Stimulated activated naive CD8-positive, alpha-beta T cell treated with anti-CD3 and anti-CD28 coated beads, Interleukin-15, Interleukin-2, amounts not matched to agents 100 ng/mL and 50 ng/mL, for 24 hours (primary cell): ENCODE measurements around the gene PNPLA4.

ENCODE experiments used
- H3K27ac Mint-ChIP-seq: one replicate; pipeline ENCODE4 v1.8.0; 2021; ENCODE audit warnings: mild to moderate bottlenecking, mixed read lengths
- H3K27me3 Mint-ChIP-seq: one replicate; pipeline ENCODE4 v1.8.0; 2021; ENCODE audit warnings: mixed read lengths
- H3K36me3 Mint-ChIP-seq: one replicate; pipeline ENCODE4 v1.8.0; 2021; ENCODE audit warnings: low read depth, mixed read lengths
- H3K4me1 Mint-ChIP-seq: one replicate; pipeline ENCODE4 v1.8.0; 2021; ENCODE audit warnings: low read depth, mixed read lengths
- H3K4me3 Mint-ChIP-seq: one replicate; pipeline ENCODE4 v1.8.0; 2021; ENCODE audit warnings: mild to moderate bottlenecking, mixed read lengths
- H3K9me3 Mint-ChIP-seq: one replicate; pipeline ENCODE4 v1.8.0; 2021; ENCODE audit warnings: mixed read lengths

The PNPLA4 gene

GRCh38 chrX:7921750-7922149, 5.5 kb downstream of the PNPLA4 start:
- no peak overlapping the region for H3K27ac Mint-ChIP-seq
- no peaks in the 10 kb centered on the region for H3K9me3 Mint-ChIP-seq
- H3K4me1 Mint-ChIP-seq, result peaks cover 8% of the 10 kb centered on the region
- no peak overlapping the region for H3K4me3 Mint-ChIP-seq
- H3K36me3 Mint-ChIP-seq, result peaks cover 6% of the 10 kb centered on the region
- H3K27me3 Mint-ChIP-seq, result no peaks in the 10 kb centered on the region

- Mint-ChIP-seq H3K36me3 (peaks cover 17% of the 10 kb centered on the region), H3K27ac (no peak overlapping the region)
Measured at GRCh38 chrX:7908821-7909220, 18.4 kb downstream of the PNPLA4 start.

GRCh38 chrX:7904562-7904961, 22.7 kb downstream of the PNPLA4 start:
- no peak overlapping the region for H3K27ac Mint-ChIP-seq
- H3K4me1 Mint-ChIP-seq, result no peaks in the 10 kb centered on the region
- no peaks in the 10 kb centered on the region for H3K9me3 Mint-ChIP-seq
- peaks cover 22% of the 10 kb centered on the region for H3K36me3 Mint-ChIP-seq
- no peaks in the 10 kb centered on the region for H3K27me3 Mint-ChIP-seq
- no peak overlapping the region for H3K4me3 Mint-ChIP-seq

More at GRCh38 chrX:7908821-7909220, 18.4 kb downstream of the PNPLA4 start:
- H3K4me1 Mint-ChIP-seq, result no peaks in the 10 kb centered on the region
- H3K9me3 Mint-ChIP-seq, result no peaks in the 10 kb centered on the region
- H3K27me3 Mint-ChIP-seq, result no peaks in the 10 kb centered on the region
- no peak overlapping the region for H3K4me3 Mint-ChIP-seq

- Mint-ChIP-seq H3K27me3 (peaks cover 4% of the 10 kb centered on the region), H3K9me3 (no peaks in the 10 kb centered on the region), H3K4me3 (no peak overlapping the region), H3K27ac (no peak overlapping the region), H3K36me3 (no peaks in the 10 kb centered on the region), H3K4me1 (no peaks in the 10 kb centered on the region)
Measured at GRCh38 chrX:7891928-7892327, 35.3 kb downstream of the PNPLA4 start.

GRCh38 chrX:7889680-7890079, 37.5 kb downstream of the PNPLA4 start:
- peaks cover 4% of the 10 kb centered on the region for H3K27me3 Mint-ChIP-seq
- H3K4me3 Mint-ChIP-seq, result no peak overlapping the region
- H3K27ac Mint-ChIP-seq, result no peak overlapping the region
- H3K4me1 Mint-ChIP-seq, result no peaks in the 10 kb centered on the region
- H3K36me3 Mint-ChIP-seq, result no peaks in the 10 kb centered on the region
- H3K9me3 Mint-ChIP-seq, result no peaks in the 10 kb centered on the region

GRCh38 chrX:7889135-7889534, 38.1 kb downstream of the PNPLA4 start:
- Mint-ChIP-seq H3K9me3 (no peaks in the 10 kb centered on the region), H3K4me1 (no peaks in the 10 kb centered on the region), H3K36me3 (no peaks in the 10 kb centered on the region), H3K27me3 (peaks cover 4% of the 10 kb centered on the region), H3K27ac (no peak overlapping the region), H3K4me3 (no peak overlapping the region)

GRCh38 chrX:7876957-7877356, 50.3 kb downstream of the PNPLA4 start:
- no peak overlapping the region for H3K4me3 Mint-ChIP-seq
- no peak overlapping the region for H3K27ac Mint-ChIP-seq
- H3K4me1 Mint-ChIP-seq, result no peaks in the 10 kb centered on the region
- no peaks in the 10 kb centered on the region for H3K36me3 Mint-ChIP-seq
- no peaks in the 10 kb centered on the region for H3K9me3 Mint-ChIP-seq
- no peaks in the 10 kb centered on the region for H3K27me3 Mint-ChIP-seq

- Mint-ChIP-seq H3K9me3 (no peaks in the 10 kb centered on the region), H3K4me3 (no peak overlapping the region), H3K36me3 (no peaks in the 10 kb centered on the region), H3K27ac (no peak overlapping the region), H3K4me1 (no peaks in the 10 kb centered on the region), H3K27me3 (no peaks in the 10 kb centered on the region)
Measured at GRCh38 chrX:7872042-7872441, 55.2 kb downstream of the PNPLA4 start.

- Mint-ChIP-seq H3K27me3 (no peaks in the 10 kb centered on the region), H3K4me3 (no peak overlapping the region), H3K27ac (no peak overlapping the region), H3K36me3 (no peaks in the 10 kb centered on the region), H3K4me1 (no peaks in the 10 kb centered on the region), H3K9me3 (no peaks in the 10 kb centered on the region)
Measured at GRCh38 chrX:7852166-7852565, 75.0 kb downstream of the PNPLA4 start.
